ENCODE data around the gene BDKRB1.

- TF ChIP-seq CTCF (IDR thresholded peaks at IDR 0.05): no peak
- TF ChIP-seq POLR2A (IDR thresholded peaks at IDR 0.05): no peak
These were observed 24.4 kb upstream of the BDKRB1 start for GRCh38 chr14:96231526-96232130.
